HG03558 (cell line): ENCODE results near the gene TMEM151B.

ENCODE experiments used
- ATAC-seq: cut with Tn5 transposase; IDR thresholded peaks from one replicate; pipeline ENCODE4 v1.9.1; 2021; ENCODE audit warnings: moderate number of reproducible peaks; ENCODE audit not compliant: unreplicated experiment; ENCODE audit errors: extremely low read depth

Gene TMEM151B

DNA sequence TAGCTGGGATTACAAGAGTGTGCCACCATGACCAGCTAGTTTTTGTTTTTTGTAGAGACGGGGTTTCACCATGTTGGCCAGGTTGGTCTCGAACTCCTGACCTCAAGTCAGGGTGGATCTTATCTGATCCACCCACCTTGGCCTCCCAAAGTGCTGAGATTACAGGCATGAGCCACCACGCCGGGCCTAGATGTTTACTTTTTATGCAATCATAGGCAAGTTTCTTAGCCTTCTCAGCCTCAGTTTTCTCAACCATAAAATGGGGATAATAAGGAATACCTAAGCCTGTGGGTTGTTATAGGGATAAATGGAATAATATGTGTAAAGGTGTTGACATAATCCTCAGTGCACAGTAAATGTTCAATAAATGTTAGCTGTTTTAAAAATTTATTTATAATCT, 82.0 kb downstream of the TMEM151B start:
- no peak for ATAC-seq

DNA sequence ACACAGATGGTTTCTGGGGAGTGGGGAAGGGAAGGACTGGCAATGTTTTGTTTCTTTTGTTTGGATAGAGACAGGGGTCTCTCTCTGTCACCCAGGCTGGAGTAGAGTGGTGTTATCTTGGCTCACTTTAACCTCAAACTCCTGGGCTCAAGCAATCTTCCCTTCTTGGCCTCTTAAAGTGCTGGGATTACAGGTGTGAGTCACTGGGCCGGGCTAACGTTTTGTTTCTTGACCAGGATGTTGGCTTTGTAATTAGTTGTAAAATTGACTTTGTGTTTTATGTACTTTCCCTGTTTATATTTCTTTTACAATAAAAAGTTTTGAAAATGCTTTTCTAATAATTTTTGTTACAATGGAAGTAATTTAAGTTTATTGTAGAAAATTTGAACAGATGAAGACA, 83.1 kb downstream of the TMEM151B start:
- no peak for ATAC-seq

DNA sequence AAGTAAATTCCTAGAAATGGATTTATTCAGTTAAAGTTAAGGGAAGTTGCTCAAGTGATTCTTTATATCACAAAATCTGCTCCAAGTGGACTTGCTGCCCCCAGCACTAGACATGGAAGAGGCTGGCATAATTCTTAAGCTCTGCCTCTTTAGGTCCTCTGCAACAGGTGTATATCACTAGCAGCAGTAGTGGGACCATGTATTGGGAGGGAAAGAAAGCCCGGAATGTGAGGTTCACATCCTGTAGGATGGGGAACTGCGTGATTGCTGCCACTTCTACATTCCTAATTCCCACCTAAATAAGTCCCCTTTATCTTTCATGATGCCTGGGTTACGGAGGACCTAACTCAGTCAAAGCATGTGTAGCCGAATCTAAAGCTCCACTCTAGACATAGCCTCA, 85.4 kb downstream of the TMEM151B start:
- no peak for ATAC-seq

DNA sequence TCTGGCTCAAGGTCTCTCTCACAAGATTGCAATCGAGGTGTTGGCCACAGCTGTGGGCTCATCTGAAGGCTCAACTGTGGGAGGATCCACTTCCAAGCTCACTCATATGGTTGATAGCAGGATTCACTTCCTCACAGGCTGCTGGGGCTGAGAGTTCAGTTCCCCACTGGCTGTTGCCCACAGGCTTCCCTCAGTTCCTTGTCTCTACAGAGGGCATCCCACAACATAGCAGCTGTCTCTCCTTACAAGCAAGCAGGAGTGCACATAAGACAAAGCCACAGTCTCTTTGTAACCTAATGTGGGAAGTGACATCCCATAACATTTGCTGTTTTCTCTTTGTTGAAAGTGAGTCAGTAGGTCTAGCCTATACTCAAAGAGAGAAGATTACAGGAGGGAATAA, 86.2 kb downstream of the TMEM151B start:
- ATAC-seq, result no peak
